CD4-positive, alpha-beta T cell treated with Interleukin-21 for 1 hour (primary cell): Measurements from ENCODE around the gene CPNE8.
"Not testable (repeated sequence)": the region's sequence is repeated elsewhere in the genome, so short reads cannot be mapped to it uniquely, and the experiment has no call there.

Experiments
- DNase-seq: peaks from one replicate; pipeline ENCODE4 v3.0.0-alpha.2; 2020

Gene CPNE8

GRCh38 chr12:38823314-38823713 lies 82.1 kb downstream of the CPNE8 start:
- no peak for DNase-seq

- DNase-seq, result no peak
Measured at GRCh38 chr12:38817942-38818341, 87.4 kb downstream of the CPNE8 start.

- no peak for DNase-seq
Measured at GRCh38 chr12:38813923-38814322, 91.5 kb downstream of the CPNE8 start.

GRCh38 chr12:38811814-38812356 lies 93.5 kb downstream of the CPNE8 start:
- no peak for DNase-seq

- no peak for DNase-seq
Measured at GRCh38 chr12:38809832-38810231, 95.6 kb downstream of the CPNE8 start.

GRCh38 chr12:38788106-38788505 lies 117.3 kb downstream of the CPNE8 start:
- DNase-seq, result no peak

GRCh38 chr12:38785381-38785780 lies 120.0 kb downstream of the CPNE8 start:
- DNase-seq, result no peak

- DNase-seq, result no peak
Measured at GRCh38 chr12:38783304-38783703, 122.1 kb downstream of the CPNE8 start.

GRCh38 chr12:38782359-38782758 lies 123.0 kb downstream of the CPNE8 start:
- no peak for DNase-seq

- no peak for DNase-seq
Measured at GRCh38 chr12:38776647-38777046, 128.7 kb downstream of the CPNE8 start.

- no peak for DNase-seq
Measured at GRCh38 chr12:38775457-38775856, 129.9 kb downstream of the CPNE8 start.

GRCh38 chr12:38772437-38772836 lies 133.0 kb downstream of the CPNE8 start:
- no peak for DNase-seq

- DNase-seq, result peak; percentile 40
Measured at GRCh38 chr12:38771871-38772270, 133.5 kb downstream of the CPNE8 start.

GRCh38 chr12:38761636-38762342 lies 143.6 kb downstream of the CPNE8 start:
- DNase-seq, result no peak

- no peak for DNase-seq
Measured at GRCh38 chr12:38761111-38761510, 144.3 kb downstream of the CPNE8 start.

GRCh38 chr12:38759621-38760020 lies 145.8 kb downstream of the CPNE8 start:
- no peak for DNase-seq

GRCh38 chr12:38746744-38747143 lies 158.6 kb downstream of the CPNE8 start:
- no peak for DNase-seq

- no peak for DNase-seq
Measured at GRCh38 chr12:38745601-38746000, 159.8 kb downstream of the CPNE8 start.

GRCh38 chr12:38744041-38744440 lies 161.3 kb downstream of the CPNE8 start:
- no peak for DNase-seq

- DNase-seq, result not testable (repeated sequence)
Measured at GRCh38 chr12:38742496-38742895, 162.9 kb downstream of the CPNE8 start.

GRCh38 chr12:38736821-38737220 lies 168.6 kb downstream of the CPNE8 start:
- DNase-seq, result no peak

GRCh38 chr12:38732761-38733160 lies 172.6 kb downstream of the CPNE8 start:
- DNase-seq, result no peak

- no peak for DNase-seq
Measured at GRCh38 chr12:38728894-38729293, 176.5 kb downstream of the CPNE8 start.

- no peak for DNase-seq
Measured at GRCh38 chr12:38721611-38722252, 183.7 kb downstream of the CPNE8 start.
